ENCODE data around the gene IMPA2. TPM values are rescaled to one million over a fixed set of nuclear protein-coding genes. Genes with fewer than 3 reads are reported as not detected.
"Not testable (repeated sequence)": the region's sequence is repeated elsewhere in the genome, so short reads cannot be mapped to it uniquely, and the experiment has no call there.

The IMPA2 gene
- total RNA-seq, 2 experiments from 2014 or later: 17.7 to 20.8 TPM

DNA sequence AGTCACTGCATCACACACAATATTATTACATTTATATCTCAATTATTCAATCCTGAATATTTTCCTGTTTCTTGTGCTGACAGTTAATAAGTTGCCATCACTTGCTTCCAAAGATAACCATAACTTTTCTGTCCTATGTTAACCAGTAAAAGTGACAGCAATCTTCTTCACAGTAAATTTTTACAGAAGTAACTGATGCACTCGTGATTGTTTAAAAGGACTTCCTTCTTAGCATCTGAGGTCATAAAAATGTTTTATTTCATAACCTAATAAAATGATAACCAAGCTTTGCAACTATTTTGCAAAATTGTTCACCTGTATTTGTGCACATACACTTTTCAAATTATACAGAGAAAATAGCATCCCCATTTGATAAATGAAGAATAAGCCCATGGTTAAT is 91.7 kb downstream of the IMPA2 start:
- CTCF ChIA-PET: no interaction called here

DNA sequence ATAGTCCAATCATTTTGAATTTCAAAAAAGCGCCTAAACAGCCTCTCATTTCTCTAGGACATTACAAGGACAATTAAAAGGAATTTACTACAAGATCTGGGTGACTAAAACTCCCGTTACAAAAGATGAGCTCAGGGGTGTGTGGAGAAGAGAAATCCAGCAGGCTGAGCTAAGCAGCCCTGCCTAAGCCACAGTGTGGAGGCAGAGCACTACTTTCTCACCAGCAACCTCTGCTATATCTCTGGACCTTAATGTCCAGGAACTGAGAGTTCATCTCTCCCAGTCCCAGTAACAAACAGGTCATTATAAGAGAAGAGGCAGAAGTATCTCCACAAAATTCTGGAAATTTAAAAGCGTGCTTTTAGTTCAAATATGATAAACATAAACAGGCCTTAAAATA is 93.4 kb downstream of the IMPA2 start:
- Mint-ChIP-seq H3K27me3 (peaks cover 20% of the 10 kb centered on the region), H3K36me3 (ENCODE audit: low read depth) (no peaks in the 10 kb centered on the region), H3K27ac (no peak overlapping the region), H3K9me3 (no peaks in the 10 kb centered on the region), H3K4me1 (ENCODE audit: low read depth) (no peaks in the 10 kb centered on the region), H3K4me3 (no peak overlapping the region)
- POLR2A ChIA-PET: no interaction called here
- intact Hi-C loops (cut with micrococcal nuclease): no loop called here
- CTCF ChIA-PET: no interaction called here
- TF ChIP-seq, protein P1, sequence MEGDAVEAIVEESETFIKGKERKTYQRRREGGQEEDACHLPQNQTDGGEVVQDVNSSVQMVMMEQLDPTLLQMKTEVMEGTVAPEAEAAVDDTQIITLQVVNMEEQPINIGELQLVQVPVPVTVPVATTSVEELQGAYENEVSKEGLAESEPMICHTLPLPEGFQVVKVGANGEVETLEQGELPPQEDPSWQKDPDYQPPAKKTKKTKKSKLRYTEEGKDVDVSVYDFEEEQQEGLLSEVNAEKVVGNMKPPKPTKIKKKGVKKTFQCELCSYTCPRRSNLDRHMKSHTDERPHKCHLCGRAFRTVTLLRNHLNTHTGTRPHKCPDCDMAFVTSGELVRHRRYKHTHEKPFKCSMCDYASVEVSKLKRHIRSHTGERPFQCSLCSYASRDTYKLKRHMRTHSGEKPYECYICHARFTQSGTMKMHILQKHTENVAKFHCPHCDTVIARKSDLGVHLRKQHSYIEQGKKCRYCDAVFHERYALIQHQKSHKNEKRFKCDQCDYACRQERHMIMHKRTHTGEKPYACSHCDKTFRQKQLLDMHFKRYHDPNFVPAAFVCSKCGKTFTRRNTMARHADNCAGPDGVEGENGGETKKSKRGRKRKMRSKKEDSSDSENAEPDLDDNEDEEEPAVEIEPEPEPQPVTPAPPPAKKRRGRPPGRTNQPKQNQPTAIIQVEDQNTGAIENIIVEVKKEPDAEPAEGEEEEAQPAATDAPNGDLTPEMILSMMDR (IDR thresholded peaks at IDR 0.05): no peak
- no peak for ATAC-seq
- no peak for DNase-seq

More for the DNA sequence above, 91.7 kb downstream of the IMPA2 start:
- TF ChIP-seq, protein P1 (IDR thresholded peaks at IDR 0.05): no peak
- intact Hi-C loops (cut with micrococcal nuclease): no loop called here
- H3K36me3 Mint-ChIP-seq (ENCODE audit: low read depth): no peaks in the 10 kb centered on the region
- no peak overlapping the region for H3K27ac Mint-ChIP-seq
- ATAC-seq (no peak), DNase-seq (no peak)
- H3K4me3 Mint-ChIP-seq: no peak overlapping the region
- H3K9me3 Mint-ChIP-seq: no peaks in the 10 kb centered on the region
- POLR2A ChIA-PET: no interaction called here
- H3K4me1 Mint-ChIP-seq (ENCODE audit: low read depth): no peaks in the 10 kb centered on the region
- peaks cover 15% of the 10 kb centered on the region for H3K27me3 Mint-ChIP-seq

DNA sequence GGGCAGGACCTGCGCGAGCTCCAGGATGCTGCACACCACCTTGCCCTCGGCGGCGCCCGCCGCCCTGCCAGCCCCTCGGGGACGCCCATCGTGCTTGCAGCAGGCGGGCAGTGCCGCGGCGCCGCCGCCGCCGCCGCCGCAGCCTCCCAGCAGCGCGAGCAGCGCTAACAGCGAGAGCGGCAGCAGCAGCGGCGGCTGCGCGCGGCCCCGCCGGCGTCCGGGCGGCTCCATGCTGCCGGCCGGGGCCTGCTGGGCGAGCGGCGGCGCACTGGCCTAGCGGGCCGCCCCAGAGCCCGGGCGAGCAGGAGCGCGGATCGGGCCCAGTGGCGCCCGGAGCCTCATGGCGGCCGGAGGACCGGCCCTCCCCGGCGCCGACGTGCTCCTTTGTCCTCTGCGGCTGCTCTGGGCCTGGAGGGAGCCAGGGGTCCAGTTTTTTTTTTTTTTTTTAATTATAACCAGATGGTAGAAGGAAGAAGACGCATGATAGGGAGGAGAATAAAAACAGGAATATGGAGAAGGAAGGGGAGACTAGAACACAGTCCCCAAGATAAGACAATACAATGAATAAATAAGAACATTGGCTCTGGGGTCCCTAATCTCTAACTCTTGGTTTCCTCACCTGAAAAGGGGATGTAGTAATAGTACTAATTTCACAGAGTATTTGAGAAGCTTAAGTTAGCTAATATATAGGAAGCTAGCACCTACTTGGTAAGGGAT is 95.3 kb downstream of the IMPA2 start:
- H3K9me3 Mint-ChIP-seq: no peaks in the 10 kb centered on the region
- TF ChIP-seq, protein P1 (IDR thresholded peaks at IDR 0.05): no peak
- no peaks in the 10 kb centered on the region for H3K4me1 Mint-ChIP-seq (ENCODE audit: low read depth)
- DNase-seq (no peak), ATAC-seq (peak; percentile 58)
- H3K27ac Mint-ChIP-seq: no peak overlapping the region
- intact Hi-C loops (cut with micrococcal nuclease): no loop called here
- ChIA-PET POLR2A (no interaction called here), CTCF (no interaction called here)
- H3K27me3 Mint-ChIP-seq: peaks cover 20% of the 10 kb centered on the region
- no peaks in the 10 kb centered on the region for H3K36me3 Mint-ChIP-seq (ENCODE audit: low read depth)
- H3K4me3 Mint-ChIP-seq: no peak overlapping the region

DNA sequence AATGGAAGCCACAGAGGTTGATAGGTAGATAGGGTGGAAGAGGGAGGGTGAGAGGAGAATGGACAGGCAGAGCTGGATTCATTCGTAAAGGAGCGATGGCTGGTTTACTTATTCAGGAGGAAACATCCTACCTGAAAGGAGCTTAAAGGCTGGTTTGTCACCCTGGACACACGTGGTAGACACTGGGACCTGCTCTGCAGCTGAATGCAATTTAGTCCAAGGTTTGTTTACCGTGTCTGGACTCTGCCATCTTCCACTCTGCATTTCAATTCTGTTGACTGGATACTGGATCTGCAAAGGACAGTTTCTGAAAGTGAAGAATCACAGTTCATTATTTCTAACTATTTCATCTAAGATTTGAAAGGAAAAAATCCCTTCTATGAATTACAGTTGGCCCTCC is 96.7 kb downstream of the IMPA2 start:
- H3K27me3 Mint-ChIP-seq: peaks cover 17% of the 10 kb centered on the region
- H3K27ac Mint-ChIP-seq; H3K36me3 Mint-ChIP-seq (ENCODE audit: low read depth); intact Hi-C loops (cut with micrococcal nuclease); H3K4me1 Mint-ChIP-seq (ENCODE audit: low read depth); H3K4me3 Mint-ChIP-seq; H3K9me3 Mint-ChIP-seq; DNase-seq; CTCF ChIA-PET; POLR2A ChIA-PET; ATAC-seq: not testable (repeated sequence)

DNA sequence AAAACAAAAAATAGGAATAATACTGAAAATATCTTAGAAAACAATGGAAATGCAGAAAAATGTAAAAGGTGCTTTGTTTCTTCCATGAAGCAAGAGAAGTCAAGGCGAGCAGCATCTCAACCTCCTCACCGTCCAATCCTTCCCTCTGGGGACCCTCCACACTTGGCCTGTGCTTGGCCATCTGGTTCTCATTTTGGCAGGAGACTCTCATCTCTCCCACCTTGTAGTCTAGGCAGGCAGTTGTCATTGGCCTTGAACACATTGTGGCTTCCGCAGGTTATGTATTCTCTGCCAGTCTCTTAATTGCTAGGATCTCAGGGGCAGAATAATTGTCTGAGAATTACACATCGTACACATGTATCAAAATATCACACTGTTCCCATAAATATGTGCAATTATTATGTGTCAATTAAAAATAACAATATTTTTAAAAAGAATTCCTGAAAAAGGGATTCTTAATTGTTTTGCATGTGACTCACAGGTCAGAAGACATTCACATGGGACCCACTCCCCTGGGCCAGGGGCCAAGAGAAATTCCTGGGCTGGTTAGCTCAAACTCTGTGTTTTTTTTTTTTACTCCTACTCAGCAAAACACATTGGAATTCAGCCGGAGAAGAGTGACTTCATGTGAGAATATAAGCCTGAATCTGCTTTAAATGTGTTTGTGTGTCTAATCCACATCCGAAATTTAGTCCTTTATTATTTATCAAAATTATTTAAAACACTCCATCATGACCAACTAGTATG is 98.4 kb downstream of the IMPA2 start:
- intact Hi-C loops (cut with micrococcal nuclease): no loop called here
- DNase-seq: no peak
- ChIA-PET CTCF (no interaction called here), POLR2A (no interaction called here)
- H3K9me3 Mint-ChIP-seq: no peaks in the 10 kb centered on the region
- H3K27me3 Mint-ChIP-seq: peaks cover 13% of the 10 kb centered on the region
- no peak overlapping the region for H3K4me3 Mint-ChIP-seq
- ATAC-seq: no peak
- no peaks in the 10 kb centered on the region for H3K36me3 Mint-ChIP-seq (ENCODE audit: low read depth)
- TF ChIP-seq, protein P1 (IDR thresholded peaks at IDR 0.05): no peak
- H3K27ac Mint-ChIP-seq: no peak overlapping the region
- no peaks in the 10 kb centered on the region for H3K4me1 Mint-ChIP-seq (ENCODE audit: low read depth)

Other genes starting within 250 kb of the IMPA2 start
- gene CHMP1B, start 130.1 kb upstream of the IMPA2 start, total RNA-seq: 10 to 100 TPM; 24.8 to 25.8 TPM
- 10 to 100 TPM; 21.7 to 22.4 TPM for gene MPPE1, start 73.2 kb upstream of the IMPA2 start, total RNA-seq
- gene ANKRD62, start 112.3 kb downstream of the IMPA2 start, total RNA-seq: not detected

Measured in activated CD8-positive, alpha-beta T cell treated with anti-CD3 and anti-CD28 coated beads for 36 hours (primary cell).